ENCODE data around the gene CERS4.

GRCh38 chr19:8163759-8164158, 45.4 kb upstream of the CERS4 start:
- TF ChIP-seq, protein P1, sequence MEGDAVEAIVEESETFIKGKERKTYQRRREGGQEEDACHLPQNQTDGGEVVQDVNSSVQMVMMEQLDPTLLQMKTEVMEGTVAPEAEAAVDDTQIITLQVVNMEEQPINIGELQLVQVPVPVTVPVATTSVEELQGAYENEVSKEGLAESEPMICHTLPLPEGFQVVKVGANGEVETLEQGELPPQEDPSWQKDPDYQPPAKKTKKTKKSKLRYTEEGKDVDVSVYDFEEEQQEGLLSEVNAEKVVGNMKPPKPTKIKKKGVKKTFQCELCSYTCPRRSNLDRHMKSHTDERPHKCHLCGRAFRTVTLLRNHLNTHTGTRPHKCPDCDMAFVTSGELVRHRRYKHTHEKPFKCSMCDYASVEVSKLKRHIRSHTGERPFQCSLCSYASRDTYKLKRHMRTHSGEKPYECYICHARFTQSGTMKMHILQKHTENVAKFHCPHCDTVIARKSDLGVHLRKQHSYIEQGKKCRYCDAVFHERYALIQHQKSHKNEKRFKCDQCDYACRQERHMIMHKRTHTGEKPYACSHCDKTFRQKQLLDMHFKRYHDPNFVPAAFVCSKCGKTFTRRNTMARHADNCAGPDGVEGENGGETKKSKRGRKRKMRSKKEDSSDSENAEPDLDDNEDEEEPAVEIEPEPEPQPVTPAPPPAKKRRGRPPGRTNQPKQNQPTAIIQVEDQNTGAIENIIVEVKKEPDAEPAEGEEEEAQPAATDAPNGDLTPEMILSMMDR (conservative IDR thresholded peaks at IDR 0.05; ENCODE audit: low read depth, low read length) = no peak
- TF ChIP-seq EZH2 (IDR thresholded peaks at IDR 0.05; ENCODE audit: low read length, unreplicated experiment) (no peak), EZH2phosphoT487 (IDR thresholded peaks at IDR 0.05; ENCODE audit: borderline replicate concordance, low read length) (no peak)
